Heart left ventricle (tissue), 16 donors: ENCODE measurements around the gene ZNF598. TPM values are rescaled to one million over a fixed set of nuclear protein-coding genes. Genes with fewer than 3 reads are reported as not detected.

Experiments
- ATAC-seq, 4 donors: fragments of 200-7000 bp; cut with Tn5 transposase; one replicate each; pipeline ENCODE4 v1.9.1; 2020 to 2022; ENCODE audit warnings: moderate library complexity in 4 of 4, mild to moderate bottlenecking in 3 of 4, moderate number of reproducible peaks in 1 of 4
- DNase-seq, 5 donors: peaks; one replicate each; pipeline ENCODE4 v3.0.0-alpha.2; 2020
- H3K27ac ChIP-seq, 12 donors: fragments of 200-600 bp; sonication (generic) in 4 of 12; one replicate each; pipeline versions ENCODE4 v1.5.0 to v1.8.0; 2016 to 2022; ENCODE audit warnings: mild to moderate bottlenecking in 2 of 12
- H3K27me3 ChIP-seq, 9 donors: fragments of 200-600 bp; sonication (generic) in 2 of 9; one replicate each; pipeline versions ENCODE4 v1.5.1 to v1.8.0; 2016 to 2022; ENCODE audit warnings: mild to moderate bottlenecking in 3 of 9
- H3K36me3 ChIP-seq, 9 donors: fragments of 200-600 bp; sonication (generic) in 2 of 9; one replicate each; pipeline versions ENCODE4 v1.5.0 to v1.8.0; 2018 to 2022; ENCODE audit warnings: mild to moderate bottlenecking in 2 of 9
- H3K4me1 ChIP-seq, 12 donors: fragments of 200-600 bp; sonication (generic) in 4 of 12; one replicate each; pipeline versions ENCODE4 v1.5.0 to v1.8.0; 2016 to 2022; ENCODE audit warnings: mild to moderate bottlenecking in 3 of 12
- H3K4me3 ChIP-seq, 12 donors: fragments of 200-600 bp; sonication (generic) in 4 of 12; one replicate each; pipeline versions ENCODE4 v1.5.0 to v1.8.0; 2017 to 2022; ENCODE audit warnings: mild to moderate bottlenecking in 9 of 12, moderate library complexity in 4 of 12
- H3K9me3 ChIP-seq, 12 donors: fragments of 200-600 bp; sonication (generic) in 4 of 12; one replicate each; pipeline versions ENCODE4 v1.5.0 to v1.8.0; 2016 to 2022; ENCODE audit warnings: mild to moderate bottlenecking in 1 of 12
- CTCF ChIP-seq, 12 donors: fragments of 200-600 bp; sonication (generic) in 4 of 12; IDR thresholded peaks; one replicate each; pipeline versions ENCODE4 v1.5.0 to v1.8.0; 2018 to 2022; ENCODE audit warnings: antibody characterized with exemption in 12 of 12, mild to moderate bottlenecking in 5 of 12
- POLR2A ChIP-seq, 2 donors: fragments of 450-650 bp; IDR thresholded peaks; one replicate each; pipeline ENCODE4 v1.6.1; 2017; ENCODE audit warnings: antibody characterized with exemption in 2 of 2, mild to moderate bottlenecking in 2 of 2, moderate library complexity in 2 of 2
- WGBS, 4 donors: extraction: QIAGEN DNeasy Blood & Tissue Kit in 2 of 4; methylation state at CpG; one replicate each; pipeline versions ENCODE4 v1.1.5 to v1.1.7; 2013 to 2018; 5-methylcytosine and 5-hydroxymethylcytosine counted together
- intact Hi-C, 10 donors: fragments of 100-400 bp; cut with DNase I; formaldehyde crosslinking; loops; one replicate each; pipeline versions ENCODE4 v1.11.1 to v1.14.2; 2022
- polyA plus RNA-seq, 2 donors: library from polyadenylated mRNA; stranded (reverse); fragments of 200-250 nt; gene quantifications; one replicate each; pipeline ENCODE4 v1.2.3, GENCODE V29; 2013
- total RNA-seq, 9 donors: library from RNA; depleted of rRNA in 2 of 9; stranded (reverse); fragments of >200 nt in 2 of 9; fragmentation: NEBNext Ultra II Directional in 3 of 9; extraction: Animal tissue kit (Norgen Biotek cat#: 25700) in 3 of 9; gene quantifications; one replicate each; pipeline versions ENCODE4 v1.1.0 to v1.2.4, GENCODE V29; 2016 to 2023
- donor health status: ischemic (EF 13 %, LVEDD 7.1; RV severe dilation, severe dysfunction).
- donor health status: healthy with polysubstance abuse.
- donor health status: DM: no; HTN: yes; CAD: no.
- donor health status: DM: no; HTN: no; CAD: no.
- donor health status: ischemic (EF 25% LVEDD 6.9; RV normal size, moderate dysfunction).
- donor health status: ischemic (EF 25% LVEDD 5.7; RV mildly dilated, moderate dysfunction).
- donor health status: healthy.
- donor health status: DM: yes; HTN: yes; CAD: no.
- donor health status: ischemic (EF 35%, LVEDD 5.7; RV mildly dilated, moderate dysfunction).
- donor health status: nonischemic (EF 11% LVEDD 7.7; RV severe dilation, severe dysfunction).
- donor health status: DM: yes; HTN: yes; CAD: no.
- donor health status: PGD.
- donor health status: ischemic (EF 29% LVEDD 5.4; RV normal size, mild dysfunction).
- donor health status: nonischemic (EF 23%, LVEDD 6.1; RV moderate dilation, normal function).

ZNF598 gene
- total and polyA plus RNA-seq, 11 donors: 9.4 to 47.4 (median 17.0) TPM

DNA sequence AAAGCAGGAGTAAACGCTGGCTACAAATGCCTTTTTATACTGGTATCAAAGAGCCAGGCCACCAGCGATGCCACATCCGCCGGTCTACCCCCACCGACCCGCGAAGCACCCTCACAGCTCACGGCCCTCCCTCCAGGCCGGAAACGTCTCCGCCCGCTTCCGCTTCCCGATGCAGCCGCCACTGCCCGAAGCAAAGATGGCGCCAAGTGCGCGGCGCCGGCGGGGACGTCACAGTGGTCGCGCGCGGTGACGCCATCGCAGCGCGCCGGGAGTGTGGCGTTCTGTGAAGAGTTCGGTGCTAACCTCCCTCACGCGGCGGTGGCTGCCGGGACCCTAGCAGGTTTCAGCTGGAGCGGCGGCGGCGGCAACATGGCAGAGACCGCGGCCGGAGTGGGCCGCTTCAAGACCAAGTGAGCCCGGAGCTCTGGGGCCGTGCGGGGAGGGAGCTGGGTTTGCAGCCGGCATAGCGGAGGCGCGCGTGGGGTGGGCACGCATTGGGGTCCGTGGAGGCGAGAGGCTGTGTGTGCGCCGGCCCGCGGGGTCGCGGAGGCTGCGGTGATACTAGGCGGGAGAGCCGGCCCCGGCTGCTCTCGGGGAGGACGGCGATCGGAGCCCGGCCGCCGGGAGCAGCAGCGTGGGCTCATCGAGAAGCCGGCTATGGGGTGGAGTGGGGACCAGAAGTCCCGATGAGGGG, 37.7 kb downstream of the ZNF598 start, which contains the start of gene TBL3:
Gene TBL3 (plus strand): TSS at position 258 of the 694 bp plus-strand sequence. CDS start 112 bp downstream, at position 370.
- Histone ChIP-seq H3K36me3 (peaks cover 0 to 30% (median 27%) of the 10 kb centered on the region in 9 donors), H3K4me1 (peaks cover 0 to 29% (median 20%) of the 10 kb centered on the region in 12 donors), H3K27me3 (peaks cover 0 to 31% (median 0%) of the 10 kb centered on the region in 9 donors), H3K27ac (peak within 1 kb of the TSS; percentile 67 to 95 (median 92)), H3K9me3 (no peaks in the 10 kb centered on the region), H3K4me3 (peak within 1 kb of the TSS; percentile 76 to 100 (median 96))
- intact Hi-C loops: no loop called here
- peak; percentile 54 to 90 for TF ChIP-seq POLR2A (IDR thresholded peaks at IDR 0.05)
- no peak for TF ChIP-seq CTCF (IDR thresholded peaks at IDR 0.05)
- ATAC-seq (peak; percentile 91 to 98 (median 94)), DNase-seq (peak; percentile 94 to 97 (median 95))
- 0 to 1% (median 1%) methylated on average over 42 to 78 of the region's 78 CpGs for WGBS, 4 donors

GRCh38 chr16:1968146-1968953, 41.3 kb downstream of the ZNF598 start:
- peaks cover 0 to 8% (median 5%) of the 10 kb centered on the region in 9 donors for H3K36me3 ChIP-seq
- intact Hi-C loops: no loop called here
- no peaks in the 10 kb centered on the region for H3K27me3 ChIP-seq
- H3K4me1 ChIP-seq: peaks cover 0 to 42% (median 32%) of the 10 kb centered on the region in 12 donors
- WGBS, 4 donors: 88 to 91% (median 89%) methylated on average over 34 to 41 of the region's 41 CpGs
- TF ChIP-seq POLR2A (IDR thresholded peaks at IDR 0.05) (no peak), CTCF (IDR thresholded peaks at IDR 0.05) (no peak)
- ATAC-seq: no peak
- no peak for DNase-seq
- H3K4me3 ChIP-seq: no peak overlapping the region
- H3K9me3 ChIP-seq: no peaks in the 10 kb centered on the region
- no peak overlapping the region for H3K27ac ChIP-seq

DNA sequence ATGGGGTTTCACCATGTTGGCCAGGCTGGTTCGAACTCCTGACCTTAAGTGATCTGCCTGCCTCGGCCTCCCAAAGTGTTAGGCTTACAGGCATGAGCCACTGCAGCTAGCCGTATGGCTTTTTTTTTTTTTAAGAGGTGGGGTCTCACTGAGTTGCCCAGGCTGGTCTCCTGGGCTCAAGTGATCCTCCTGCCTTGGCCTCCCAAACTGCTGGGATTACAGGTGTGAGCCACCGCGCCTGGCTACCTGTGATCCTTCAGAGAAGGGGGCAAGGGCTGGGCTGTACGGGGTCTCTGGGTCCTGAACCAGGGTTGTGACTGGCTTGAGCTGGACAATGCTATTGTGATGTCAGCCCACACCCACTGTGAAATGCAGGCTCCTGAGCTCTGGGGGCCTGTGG, 43.2 kb downstream of the ZNF598 start, which contains the start of gene RNF151:
Gene RNF151 (plus strand): TSS at position 397 of the 400 bp plus-strand sequence. CDS start 26 bp downstream, outside the sequence.
- 93 to 96% (median 95%) methylated on average over 5 to 6 of the region's 6 CpGs for WGBS, 4 donors
- Histone ChIP-seq H3K4me1 (peaks cover 0 to 40% (median 27%) of the 10 kb centered on the region in 12 donors), H3K4me3 (peak within 1 kb of the TSS in 11 of 12 donors; percentile 65 to 100 (median 87)), H3K27ac (peak within 1 kb of the TSS in 5 of 12 donors; percentile 95 to 99 (median 97)), H3K27me3 (no peaks in the 10 kb centered on the region), H3K9me3 (no peaks in the 10 kb centered on the region), H3K36me3 (peaks cover 0 to 27% (median 24%) of the 10 kb centered on the region in 9 donors)
- no peak for TF ChIP-seq CTCF (IDR thresholded peaks at IDR 0.05)
- DNase-seq: no peak
- ATAC-seq: no peak
- intact Hi-C loops: no loop called here
